HCT116 (cell line): ENCODE measurements around the gene TARBP2. TPM values are rescaled to one million over a fixed set of nuclear protein-coding genes. Genes with fewer than 3 reads are reported as not detected.

Experiments used
- ATAC-seq: fragments of 200-7000 bp; cut with Tn5 transposase; 2 replicates; pipeline ENCODE4 v1.9.1; 2020; ENCODE audit warnings: mild to moderate bottlenecking, moderate library complexity
- BruUV-seq: library from RNA; stranded (reverse); fragments of 400-500 nt; replicated peaks from 2 replicates; lab custom pipeline; 2021; lab: Mats Ljungman, UMichigan
- CTCF ChIA-PET: fragments of 300-600 bp; sonication (Branson Sonifier 250); formaldehyde crosslinking; loops from one replicate; lab custom pipeline; 2021; ENCODE audit warnings: antibody characterized with exemption; lab: Charles Lee
- POLR2A ChIA-PET: fragments of 300-600, 350-600 bp; sonication (Branson Sonifier 250); formaldehyde crosslinking; loops from one replicate; lab custom pipeline; 2021; ENCODE audit warnings: antibody characterized with exemption; lab: Charles Lee
- RAD21 ChIA-PET, 2 experiments: fragments of 300-600 bp; sonication (Branson Sonifier 250); formaldehyde crosslinking; loops; one replicate each; lab custom pipeline; 2023; ENCODE audit warnings: low total read pairs in 2 of 2; ENCODE audit not compliant: uncharacterized antibody in 2 of 2, unreplicated experiment in 2 of 2, low non-redundant PET in 1 of 2; lab: Charles Lee
- DNase-seq: peaks from one replicate; pipeline ENCODE4 v3.0.0-alpha.2; 2010; ENCODE audit warnings: low read depth, low spot score
- H2AFZ ChIP-seq: fragments of 200-600 bp; shearing (Covaris generic), sonication (generic); 2 replicates; pipeline ENCODE4 v1.6.1; 2017; ENCODE audit warnings: low read depth, mixed run types, mixed read lengths, antibody characterized with exemption, low read length; ENCODE audit not compliant: poor library complexity, severe bottlenecking
- H3K27ac ChIP-seq: 2 replicates; pipeline ENCODE4 v1.5.1; 2012; ENCODE audit warnings: low read depth, low read length
- H3K27me3 ChIP-seq: fragments of 200-600 bp; sonication (generic); 2 replicates; pipeline ENCODE4 v1.6.1; 2016; ENCODE audit warnings: mixed run types, low read length, mixed read lengths; ENCODE audit not compliant: insufficient read depth
- H3K36me3 ChIP-seq, 2 experiments: fragments of 200-500 bp in 1 of 2; fragments of 200-600 bp in 1 of 2; sonication (Bioruptor generic) in 1 of 2; sonication (generic) in 1 of 2; 2 replicates each; pipeline versions ENCODE4 v1.5.1 to v1.6.1; 2014 to 2016; ENCODE audit warnings: low read length in 2 of 2, inconsistent platforms in 1 of 2, mixed read lengths in 1 of 2, mixed run types in 1 of 2; ENCODE audit not compliant: insufficient read depth in 2 of 2, control insufficient read depth in 1 of 2
- H3K4me1 ChIP-seq, 2 experiments: fragments of 200-600 bp in 1 of 2; sonication (generic) in 1 of 2; 2 replicates each; pipeline versions ENCODE4 v1.5.1 to v1.6.1; 2012 to 2017; ENCODE audit warnings: low read length in 2 of 2, inconsistent platforms in 1 of 2, mild to moderate bottlenecking in 1 of 2, mixed read lengths in 1 of 2, mixed run types in 1 of 2, moderate library complexity in 1 of 2; ENCODE audit not compliant: insufficient read depth in 2 of 2, control insufficient read depth in 1 of 2
- H3K4me2 ChIP-seq: fragments of 200-600 bp; sonication (generic); 2 replicates; pipeline ENCODE4 v1.6.1; 2017; ENCODE audit warnings: mixed run types, low read length, mixed read lengths
- H3K4me3 ChIP-seq, 2 experiments: fragments of 200-600 bp in 1 of 2; sonication (generic) in 1 of 2; replicated peaks in 1 of 2; 2 replicates each; pipeline ENCODE4 v1.5.1; 2011 to 2016; ENCODE audit warnings: low read length in 2 of 2, control low read depth in 1 of 2, low read depth in 1 of 2, mild to moderate bottlenecking in 1 of 2, mixed read lengths in 1 of 2, mixed run types in 1 of 2
- H3K79me2 ChIP-seq: fragments of 200-600 bp; sonication (generic); 2 replicates; pipeline ENCODE4 v1.6.1; 2017; ENCODE audit warnings: mild to moderate bottlenecking, mixed run types, low read length, moderate library complexity, mixed read lengths; ENCODE audit not compliant: insufficient read depth
- H3K9ac ChIP-seq: fragments of 200-600 bp; sonication (generic); 2 replicates; pipeline ENCODE4 v1.6.1; 2016; ENCODE audit warnings: low read length, mixed read lengths
- H3K9me2 ChIP-seq: fragments of 200-600 bp; sonication (generic), shearing (Covaris generic); 2 replicates; pipeline ENCODE4 v1.6.1; 2017; ENCODE audit warnings: mixed run types, mild to moderate bottlenecking, moderate library complexity; ENCODE audit not compliant: insufficient read depth
- H3K9me3 ChIP-seq, 2 experiments: fragments of 200-500 bp in 1 of 2; fragments of 200-600 bp in 1 of 2; sonication (Bioruptor generic) in 1 of 2; sonication (generic) in 1 of 2; 2 replicates each; pipeline ENCODE4 v1.6.1; 2014 to 2017; ENCODE audit warnings: low read length in 2 of 2, mixed read lengths in 2 of 2, inconsistent platforms in 1 of 2, low read depth in 1 of 2, mild to moderate bottlenecking in 1 of 2, mixed run types in 1 of 2, moderate library complexity in 1 of 2; ENCODE audit not compliant: control insufficient read depth in 1 of 2, insufficient read depth in 1 of 2
- H4K20me1 ChIP-seq: fragments of 200-600 bp; sonication (generic), shearing (Covaris generic); 2 replicates; pipeline ENCODE4 v1.6.1; 2017; ENCODE audit warnings: mixed run types, mild to moderate bottlenecking, moderate library complexity; ENCODE audit not compliant: insufficient read depth
- CBX3 ChIP-seq: IDR thresholded peaks from 2 replicates; pipeline ENCODE4 v1.6.1; 2012; ENCODE audit warnings: low read depth
- FOSL1 ChIP-seq: IDR thresholded peaks from 2 replicates; pipeline ENCODE4 v1.6.1; 2012; ENCODE audit warnings: low read depth
- JUND ChIP-seq: IDR thresholded peaks from 2 replicates; pipeline ENCODE4 v1.6.1; 2012
- POLR2A ChIP-seq: IDR thresholded peaks from 2 replicates; pipeline ENCODE4 v1.7.0; 2011; ENCODE audit warnings: borderline replicate concordance; ENCODE audit not compliant: insufficient read depth, insufficient read length; ENCODE audit errors: extremely low read depth
- POLR2AphosphoS5 ChIP-seq: IDR thresholded peaks from 2 replicates; pipeline ENCODE4 v1.6.1; 2011; ENCODE audit warnings: mild to moderate bottlenecking, low read depth, low read length, moderate library complexity
- SP1 ChIP-seq: IDR thresholded peaks from 2 replicates; pipeline ENCODE4 v1.6.1; 2012; ENCODE audit warnings: low read depth
- SRF ChIP-seq: IDR thresholded peaks from 2 replicates; pipeline ENCODE4 v1.6.1; 2012; ENCODE audit warnings: low read depth
- intact Hi-C: fragments of 100-400 bp; cut with micrococcal nuclease; formaldehyde crosslinking; loops from 2 replicates; pipeline ENCODE4 v1.10.0; 2022
- total RNA-seq: library from RNA; stranded (reverse); gene quantifications from one replicate; pipeline ENCODE4 v1.2.1, GENCODE V29; 2021; ENCODE audit not compliant: unreplicated experiment
- TF ChIP-seq, protein P1 (sequence below): IDR thresholded peaks from 2 replicates; pipeline ENCODE4 v1.6.1; 2012; ENCODE audit warnings: low read depth
- TF ChIP-seq, protein P2 (sequence below): IDR thresholded peaks from 2 replicates; pipeline ENCODE4 v1.6.1; 2012
- TF ChIP-seq, protein P3 (sequence below): IDR thresholded peaks from 2 replicates; pipeline ENCODE4 v1.6.1; 2012

Gene TARBP2
- total RNA-seq, 1 experiment from 2014 or later, result 40.1 TPM

DNA sequence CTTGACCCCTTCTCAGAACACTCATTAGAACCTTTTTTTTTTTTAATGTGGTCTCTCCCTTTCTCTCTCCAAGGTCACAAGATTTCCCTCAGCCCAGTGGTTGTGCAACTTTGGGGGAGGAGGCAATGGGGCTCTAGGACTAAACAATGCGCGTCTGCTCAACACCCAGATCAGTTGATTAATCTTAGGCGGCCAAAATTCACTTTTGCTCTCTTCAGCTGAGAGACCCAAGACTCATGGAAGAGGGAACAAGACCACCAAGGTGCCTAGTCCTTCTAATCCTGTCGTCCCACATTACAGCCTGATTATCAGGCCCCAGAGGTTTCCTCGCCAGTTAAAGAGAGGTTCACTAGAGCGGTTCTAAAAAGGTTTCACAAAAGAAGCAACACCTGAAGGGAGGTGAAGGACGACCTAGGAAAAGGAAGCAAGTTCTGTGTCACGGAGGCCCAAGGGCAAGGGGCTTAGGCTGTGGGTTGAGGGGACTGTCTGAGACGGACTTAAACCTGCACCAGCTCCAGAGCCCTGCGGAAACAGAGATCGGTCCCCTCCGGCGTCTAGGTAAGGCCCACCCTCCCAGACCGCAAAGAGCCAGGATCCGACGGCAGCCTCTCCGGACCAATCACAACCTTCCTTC is 824 bp upstream of the TARBP2 start:
- Histone ChIP-seq H3K27me3 (no peaks in the 10 kb centered on the region), H3K36me3 (peaks cover 0 to 4% of the 10 kb centered on the region in 2 experiments; a peak in 2 of 4 replicates), H3K9me2 (no peaks in the 10 kb centered on the region), H3K4me3 (peak overlapping the region; percentile 75 to 87), H3K27ac (peak overlapping the region; percentile 90), H2AFZ (no peak overlapping the region), H3K79me2 (peaks cover 16% of the 10 kb centered on the region), H3K9me3 (no peaks in the 10 kb centered on the region), H3K4me1 (peaks cover 13 to 43% of the 10 kb centered on the region in 2 experiments), H3K9ac (peak overlapping the region; percentile 88), H4K20me1 (no peaks in the 10 kb centered on the region), H3K4me2 (peak overlapping the region; percentile 89)
- TF ChIP-seq, protein P1, sequence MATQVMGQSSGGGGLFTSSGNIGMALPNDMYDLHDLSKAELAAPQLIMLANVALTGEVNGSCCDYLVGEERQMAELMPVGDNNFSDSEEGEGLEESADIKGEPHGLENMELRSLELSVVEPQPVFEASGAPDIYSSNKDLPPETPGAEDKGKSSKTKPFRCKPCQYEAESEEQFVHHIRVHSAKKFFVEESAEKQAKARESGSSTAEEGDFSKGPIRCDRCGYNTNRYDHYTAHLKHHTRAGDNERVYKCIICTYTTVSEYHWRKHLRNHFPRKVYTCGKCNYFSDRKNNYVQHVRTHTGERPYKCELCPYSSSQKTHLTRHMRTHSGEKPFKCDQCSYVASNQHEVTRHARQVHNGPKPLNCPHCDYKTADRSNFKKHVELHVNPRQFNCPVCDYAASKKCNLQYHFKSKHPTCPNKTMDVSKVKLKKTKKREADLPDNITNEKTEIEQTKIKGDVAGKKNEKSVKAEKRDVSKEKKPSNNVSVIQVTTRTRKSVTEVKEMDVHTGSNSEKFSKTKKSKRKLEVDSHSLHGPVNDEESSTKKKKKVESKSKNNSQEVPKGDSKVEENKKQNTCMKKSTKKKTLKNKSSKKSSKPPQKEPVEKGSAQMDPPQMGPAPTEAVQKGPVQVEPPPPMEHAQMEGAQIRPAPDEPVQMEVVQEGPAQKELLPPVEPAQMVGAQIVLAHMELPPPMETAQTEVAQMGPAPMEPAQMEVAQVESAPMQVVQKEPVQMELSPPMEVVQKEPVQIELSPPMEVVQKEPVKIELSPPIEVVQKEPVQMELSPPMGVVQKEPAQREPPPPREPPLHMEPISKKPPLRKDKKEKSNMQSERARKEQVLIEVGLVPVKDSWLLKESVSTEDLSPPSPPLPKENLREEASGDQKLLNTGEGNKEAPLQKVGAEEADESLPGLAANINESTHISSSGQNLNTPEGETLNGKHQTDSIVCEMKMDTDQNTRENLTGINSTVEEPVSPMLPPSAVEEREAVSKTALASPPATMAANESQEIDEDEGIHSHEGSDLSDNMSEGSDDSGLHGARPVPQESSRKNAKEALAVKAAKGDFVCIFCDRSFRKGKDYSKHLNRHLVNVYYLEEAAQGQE, result no peak
- TF ChIP-seq, protein P2, sequence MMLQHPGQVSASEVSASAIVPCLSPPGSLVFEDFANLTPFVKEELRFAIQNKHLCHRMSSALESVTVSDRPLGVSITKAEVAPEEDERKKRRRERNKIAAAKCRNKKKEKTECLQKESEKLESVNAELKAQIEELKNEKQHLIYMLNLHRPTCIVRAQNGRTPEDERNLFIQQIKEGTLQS, result no peak
- TF ChIP-seq JUND (no peak), SRF (no peak), POLR2A (peak; percentile 40), FOSL1 (no peak), CBX3 (no peak), POLR2AphosphoS5 (peak; percentile 75), SP1 (no peak)
- TF ChIP-seq, protein P3, sequence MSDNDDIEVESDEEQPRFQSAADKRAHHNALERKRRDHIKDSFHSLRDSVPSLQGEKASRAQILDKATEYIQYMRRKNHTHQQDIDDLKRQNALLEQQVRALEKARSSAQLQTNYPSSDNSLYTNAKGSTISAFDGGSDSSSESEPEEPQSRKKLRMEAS, result no peak
- POLR2A ChIA-PET, result interaction anchor here (0.5 to 2.0 kb wide), 14 partner anchors 9 to 632 kb away, joined by 3 to 17 read pairs (median 4); partner anchors contain the start of genes AAAS, PFDN5, PRR13 and SP1
- intact Hi-C loops, result loop anchor here (2.0 kb wide), 1 partner anchor 179 kb away; the partner anchor contains the start of gene AAAS
- CTCF ChIA-PET, result interaction anchor here (0.7 to 2.5 kb wide), 14 partner anchors 13 to 434 kb away, joined by 3 to 29 read pairs (median 4); partner anchors contain the start of genes AAAS, ATP5MC2 and MYG1
- BruUV-seq, result TSS peak; percentile 85
- RAD21 ChIA-PET, result no interaction called here
- DNase-seq (no peak), ATAC-seq (no peak)
